AG09319 (cell line): ENCODE results near the gene TNFRSF14.

ENCODE experiments used
- DNase-seq: peaks from one replicate; pipeline ENCODE4 v3.0.0-alpha.2; 2010; ENCODE audit warnings: low read depth; ENCODE audit errors: extremely low read depth
- TF ChIP-seq, protein P1 (sequence below): IDR thresholded peaks from 2 replicates; pipeline ENCODE4 v1.5.1; 2011; ENCODE audit warnings: low read depth, mild to moderate bottlenecking, inconsistent platforms, low read length, moderate library complexity

The TNFRSF14 gene

DNA sequence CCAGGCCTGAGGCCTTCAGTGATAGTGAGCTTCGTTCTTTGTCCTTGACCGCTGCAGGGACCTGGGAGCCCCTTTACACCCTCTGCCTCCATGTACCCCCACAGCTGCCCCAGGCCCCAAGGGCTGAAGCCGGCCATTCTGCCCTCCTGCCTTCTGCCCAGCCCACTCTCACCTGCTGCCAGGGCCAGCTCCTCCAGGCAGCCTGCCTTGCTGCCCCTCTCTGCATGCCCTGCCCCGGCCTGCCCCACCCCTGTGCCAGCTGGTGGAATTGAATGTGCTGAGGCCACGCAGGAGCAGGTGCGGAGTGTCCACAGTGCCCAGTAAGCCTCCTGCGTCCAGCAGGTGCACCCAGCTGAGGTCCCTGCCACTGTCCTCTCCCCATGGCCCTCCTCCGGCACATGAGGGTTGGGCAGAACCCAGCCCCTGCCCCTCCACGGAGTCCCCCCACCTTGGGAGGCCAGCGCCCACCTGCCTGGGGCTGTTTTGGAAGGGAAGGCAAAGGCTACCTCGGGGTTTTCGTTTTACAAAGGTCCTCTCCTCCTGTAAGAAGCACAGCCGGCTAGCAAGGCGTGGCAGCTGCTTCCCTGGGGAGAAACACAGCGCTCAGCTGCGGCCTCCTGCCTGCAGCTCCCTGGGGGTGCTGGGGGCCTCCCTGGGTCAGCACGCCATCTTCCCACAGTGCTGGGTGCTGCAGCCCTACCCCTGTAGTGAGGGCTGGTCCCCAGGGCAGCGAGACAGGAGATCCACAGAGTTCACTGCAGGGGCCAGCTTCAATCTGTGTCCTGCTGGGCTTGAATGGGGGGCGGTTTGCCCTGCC is 55.7 kb downstream of the TNFRSF14 start:
- TF ChIP-seq, protein P1, sequence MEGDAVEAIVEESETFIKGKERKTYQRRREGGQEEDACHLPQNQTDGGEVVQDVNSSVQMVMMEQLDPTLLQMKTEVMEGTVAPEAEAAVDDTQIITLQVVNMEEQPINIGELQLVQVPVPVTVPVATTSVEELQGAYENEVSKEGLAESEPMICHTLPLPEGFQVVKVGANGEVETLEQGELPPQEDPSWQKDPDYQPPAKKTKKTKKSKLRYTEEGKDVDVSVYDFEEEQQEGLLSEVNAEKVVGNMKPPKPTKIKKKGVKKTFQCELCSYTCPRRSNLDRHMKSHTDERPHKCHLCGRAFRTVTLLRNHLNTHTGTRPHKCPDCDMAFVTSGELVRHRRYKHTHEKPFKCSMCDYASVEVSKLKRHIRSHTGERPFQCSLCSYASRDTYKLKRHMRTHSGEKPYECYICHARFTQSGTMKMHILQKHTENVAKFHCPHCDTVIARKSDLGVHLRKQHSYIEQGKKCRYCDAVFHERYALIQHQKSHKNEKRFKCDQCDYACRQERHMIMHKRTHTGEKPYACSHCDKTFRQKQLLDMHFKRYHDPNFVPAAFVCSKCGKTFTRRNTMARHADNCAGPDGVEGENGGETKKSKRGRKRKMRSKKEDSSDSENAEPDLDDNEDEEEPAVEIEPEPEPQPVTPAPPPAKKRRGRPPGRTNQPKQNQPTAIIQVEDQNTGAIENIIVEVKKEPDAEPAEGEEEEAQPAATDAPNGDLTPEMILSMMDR: no peak

DNA sequence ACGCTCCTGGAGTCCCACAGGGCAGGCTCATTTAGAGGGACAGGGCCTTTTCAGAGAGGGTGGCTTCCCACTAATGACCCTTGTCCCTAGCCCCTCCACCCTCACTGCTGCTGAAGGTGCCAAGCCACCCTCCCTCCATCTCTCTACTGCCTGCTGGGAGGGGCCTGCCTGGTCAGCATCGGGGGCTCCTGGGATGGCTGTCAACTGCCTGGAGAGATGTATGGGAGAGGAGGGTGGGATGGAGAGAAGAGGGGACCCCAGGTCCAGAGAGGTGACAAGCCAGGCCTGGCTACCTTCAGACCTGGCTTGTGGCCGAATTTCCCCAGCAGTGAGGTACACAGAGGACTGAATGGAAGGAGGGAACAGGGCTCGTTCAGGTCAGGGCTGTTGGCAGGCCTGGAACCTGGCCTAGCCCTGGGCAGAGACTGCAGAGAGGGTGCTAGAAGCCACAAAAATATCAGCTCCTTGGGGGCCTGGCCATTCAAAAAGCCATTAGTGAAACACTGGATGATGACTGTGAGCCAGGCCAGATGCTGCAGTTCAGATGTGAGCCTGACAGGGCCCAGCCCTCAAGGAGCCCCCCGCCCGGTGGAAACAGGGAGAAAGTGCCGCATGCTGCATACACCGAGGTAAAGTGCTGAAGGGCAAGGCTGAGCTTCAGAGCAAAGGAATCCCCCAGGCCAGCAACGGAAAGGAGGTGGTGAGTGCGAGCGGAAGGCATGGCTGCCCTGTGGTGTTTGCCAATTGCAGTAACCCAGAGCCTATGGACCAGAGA is 56.6 kb downstream of the TNFRSF14 start:
- TF ChIP-seq, protein P1: no peak
- DNase-seq: no peak

More for the DNA sequence above, 55.7 kb downstream of the TNFRSF14 start:
- DNase-seq: no peak
